ENCODE measurements around the gene KIAA0586.
A peak's percentile ranks its signal among the peaks of the same experiment; 100 is the strongest.
"Not testable (repeated sequence)": the region's sequence is repeated elsewhere in the genome, so short reads cannot be mapped to it uniquely, and the experiment has no call there.

Gene KIAA0586

DNA sequence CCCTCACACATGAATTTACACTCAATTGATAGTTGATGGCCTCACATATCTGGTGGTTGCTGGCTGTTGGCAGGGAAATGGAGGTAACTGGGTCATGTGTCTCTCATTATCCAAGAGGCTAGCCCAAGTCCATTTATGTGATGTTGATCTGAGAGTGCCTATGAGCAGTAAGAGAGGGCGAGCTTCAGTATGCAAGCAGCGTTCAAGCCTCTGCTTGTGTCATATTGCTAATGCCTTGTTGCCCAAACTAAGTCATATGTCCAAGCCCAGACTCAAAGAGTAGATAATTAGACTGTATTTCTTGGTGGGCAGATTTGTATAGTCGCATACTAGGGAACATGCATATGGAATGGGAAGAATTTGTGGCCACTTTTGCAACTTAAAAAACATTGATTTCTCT lies 126.4 kb downstream of the KIAA0586 start:
- no peak for DNase-seq

DNA sequence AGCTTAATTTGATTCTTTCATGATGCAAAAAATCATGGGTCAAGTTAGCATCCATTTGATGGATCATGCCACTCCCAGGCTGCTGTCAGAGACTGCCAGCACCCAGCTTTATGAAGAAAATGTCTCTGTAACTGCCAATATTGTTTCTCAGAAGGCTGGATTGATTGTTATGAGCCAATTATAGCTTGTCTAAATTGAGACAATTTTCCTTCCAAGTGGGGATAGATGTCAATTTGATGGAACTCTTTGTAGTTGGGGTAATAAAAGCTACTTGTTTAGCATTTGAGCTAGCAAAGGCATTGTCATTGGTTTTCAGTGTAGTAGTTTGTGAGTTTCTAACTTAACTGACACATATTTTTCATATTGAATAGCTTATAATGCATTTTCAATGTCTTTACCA lies 128.1 kb downstream of the KIAA0586 start:
- no peak for DNase-seq

DNA sequence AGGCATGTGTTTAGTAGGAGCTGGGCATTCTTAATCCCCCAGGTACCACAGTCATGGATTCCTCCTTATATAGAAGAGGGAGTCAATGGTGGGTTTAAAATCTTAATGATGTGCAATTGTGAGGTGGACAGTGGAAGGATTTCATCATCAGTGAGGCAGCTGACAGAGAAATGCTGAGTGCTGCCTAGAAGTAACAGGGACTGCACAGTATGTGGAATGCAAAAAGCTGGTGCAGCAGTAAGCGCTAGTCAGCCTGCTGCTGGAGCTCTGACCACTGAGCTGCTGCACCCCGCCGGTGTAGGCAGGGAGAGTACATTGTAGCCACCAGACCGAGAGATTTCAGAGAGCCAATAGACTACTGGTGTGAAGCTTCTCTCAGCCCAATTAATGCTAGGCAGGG lies 129.7 kb downstream of the KIAA0586 start:
- no peak for DNase-seq

DNA sequence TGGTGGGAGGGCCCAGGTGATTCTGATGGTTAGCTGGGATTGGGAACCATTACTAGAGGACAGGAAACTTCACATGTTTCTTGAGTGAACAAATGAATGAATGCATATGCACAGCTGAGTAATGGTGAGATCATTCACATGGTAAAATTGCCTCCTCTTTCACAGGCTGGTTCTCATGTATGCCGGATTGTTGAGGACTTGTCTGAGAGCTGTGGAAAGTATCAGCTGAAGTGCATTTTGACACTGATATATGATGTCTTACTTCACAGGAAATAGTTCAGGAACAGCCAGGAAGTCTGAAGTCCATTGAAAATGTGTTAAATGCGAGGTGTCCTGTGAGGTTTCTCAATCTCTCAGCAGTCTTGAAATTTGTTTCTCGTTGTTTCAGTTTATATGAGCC lies 132.7 kb downstream of the KIAA0586 start:
- no peak for DNase-seq

DNA sequence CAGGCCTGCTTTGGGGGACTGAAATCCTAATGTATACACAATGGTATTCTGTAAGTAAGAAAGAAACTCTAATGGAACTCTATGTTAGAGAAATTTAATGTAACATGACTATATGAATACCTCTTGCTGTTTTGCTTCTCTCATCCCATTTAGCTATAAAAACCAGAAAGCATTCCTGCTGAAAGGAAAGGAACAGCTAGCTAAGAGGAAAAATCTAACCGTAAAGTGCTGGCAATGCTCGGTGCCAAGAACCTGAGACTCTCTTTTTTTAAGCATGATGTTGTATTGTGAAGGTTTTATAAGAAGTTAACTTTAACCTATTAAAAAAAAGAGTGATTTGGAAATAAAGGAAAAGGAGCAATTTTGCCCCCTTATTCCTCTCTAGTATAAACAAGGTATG lies 134.6 kb downstream of the KIAA0586 start:
- DNase-seq, result no peak

DNA sequence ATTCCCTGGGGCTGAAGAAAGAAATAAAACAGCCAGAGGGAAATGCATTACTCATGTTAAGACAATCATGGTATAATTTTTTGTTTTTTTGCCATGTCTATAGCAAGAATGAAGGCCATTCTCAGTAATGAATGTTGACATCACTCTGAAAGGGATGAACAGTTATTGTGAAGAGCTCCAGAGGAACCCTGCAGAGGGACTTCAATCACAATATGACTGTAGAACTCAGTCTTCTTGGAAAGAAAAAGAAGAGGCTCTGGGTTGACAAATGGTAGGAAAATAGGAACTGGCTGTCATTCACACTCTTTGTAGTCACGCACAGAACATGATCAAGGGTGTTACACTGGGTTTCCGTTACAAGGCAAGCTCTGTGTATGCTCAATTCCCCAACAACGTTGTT lies 136.5 kb downstream of the KIAA0586 start:
- DNase-seq, result no peak

DNA sequence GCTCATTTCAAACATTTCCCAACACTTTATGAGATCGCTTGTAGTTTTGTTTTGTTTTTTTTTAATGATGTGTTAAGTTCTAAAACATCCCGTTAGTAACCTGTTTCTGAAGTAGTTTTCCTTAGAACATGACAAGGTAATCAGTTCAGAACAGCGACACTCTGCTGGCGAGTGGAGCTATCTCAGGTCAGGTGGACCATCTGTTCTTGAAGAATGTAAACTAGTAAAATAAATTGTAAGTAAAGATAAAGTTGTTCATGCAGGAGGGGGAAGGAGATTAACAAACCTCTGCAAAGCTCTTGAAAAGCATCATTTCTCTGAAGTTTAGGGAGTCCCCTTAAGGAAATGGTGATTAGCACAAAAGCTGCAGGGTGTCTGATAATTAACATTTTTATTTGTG lies 138.3 kb downstream of the KIAA0586 start:
- DNase-seq, result no peak

DNA sequence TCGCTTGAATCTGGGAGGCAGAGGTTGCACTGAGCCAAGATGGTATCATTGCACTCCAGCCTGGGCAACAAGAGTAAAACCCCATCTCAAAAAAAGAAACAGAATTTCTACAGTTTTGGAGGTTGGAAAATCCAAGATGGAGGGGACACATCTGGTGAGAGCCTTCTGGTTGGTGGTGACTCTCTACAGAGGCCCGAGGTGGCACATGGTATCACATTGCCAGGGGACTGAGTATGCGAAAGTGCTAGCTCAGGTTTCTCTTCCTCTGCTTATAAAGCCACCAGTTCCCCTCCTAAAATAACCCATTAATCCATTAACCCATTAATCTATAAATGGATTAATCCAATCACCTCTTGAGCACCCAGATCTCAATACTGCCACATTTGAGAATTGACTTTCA lies 139.5 kb downstream of the KIAA0586 start:
- no peak for DNase-seq

DNA sequence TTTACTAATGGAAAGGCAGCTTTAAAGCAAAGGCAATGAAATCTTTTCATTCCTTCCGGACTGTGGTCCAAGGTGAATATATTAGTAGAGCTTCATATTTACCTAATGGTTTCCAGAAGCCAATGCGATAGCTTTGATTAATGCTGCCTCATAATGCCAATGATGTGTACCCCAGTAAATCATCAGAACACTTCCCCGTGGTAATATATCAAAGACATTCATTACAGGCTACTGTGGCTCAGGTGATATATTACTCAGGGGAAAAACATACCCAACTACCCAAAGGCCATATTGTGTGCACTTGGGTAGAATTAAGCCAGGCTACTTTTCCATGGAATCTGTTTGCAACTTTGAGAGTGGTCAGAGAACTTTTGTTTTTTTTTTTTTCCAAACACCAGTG lies 140.8 kb downstream of the KIAA0586 start:
- no peak for DNase-seq

DNA sequence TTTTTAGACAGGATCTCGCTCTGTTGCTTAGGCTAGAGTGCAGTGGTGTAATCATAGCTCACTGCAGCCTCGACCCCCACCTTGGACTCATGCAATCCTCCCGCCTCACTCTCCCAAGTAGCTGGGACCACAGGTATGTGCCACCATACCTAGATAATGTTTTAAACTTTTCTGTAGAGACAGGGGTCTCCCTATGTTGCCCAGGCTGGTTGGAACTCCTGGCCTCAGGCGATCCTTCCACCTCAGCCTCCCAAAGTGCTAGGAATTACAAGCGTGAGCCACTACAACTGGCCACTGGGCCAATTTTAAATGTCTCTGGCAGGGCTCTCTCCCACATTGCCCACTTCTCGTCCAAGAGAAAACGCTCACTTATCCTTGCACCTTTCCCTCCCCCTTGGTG lies 143.7 kb downstream of the KIAA0586 start:
- DNase-seq, result no peak

DNA sequence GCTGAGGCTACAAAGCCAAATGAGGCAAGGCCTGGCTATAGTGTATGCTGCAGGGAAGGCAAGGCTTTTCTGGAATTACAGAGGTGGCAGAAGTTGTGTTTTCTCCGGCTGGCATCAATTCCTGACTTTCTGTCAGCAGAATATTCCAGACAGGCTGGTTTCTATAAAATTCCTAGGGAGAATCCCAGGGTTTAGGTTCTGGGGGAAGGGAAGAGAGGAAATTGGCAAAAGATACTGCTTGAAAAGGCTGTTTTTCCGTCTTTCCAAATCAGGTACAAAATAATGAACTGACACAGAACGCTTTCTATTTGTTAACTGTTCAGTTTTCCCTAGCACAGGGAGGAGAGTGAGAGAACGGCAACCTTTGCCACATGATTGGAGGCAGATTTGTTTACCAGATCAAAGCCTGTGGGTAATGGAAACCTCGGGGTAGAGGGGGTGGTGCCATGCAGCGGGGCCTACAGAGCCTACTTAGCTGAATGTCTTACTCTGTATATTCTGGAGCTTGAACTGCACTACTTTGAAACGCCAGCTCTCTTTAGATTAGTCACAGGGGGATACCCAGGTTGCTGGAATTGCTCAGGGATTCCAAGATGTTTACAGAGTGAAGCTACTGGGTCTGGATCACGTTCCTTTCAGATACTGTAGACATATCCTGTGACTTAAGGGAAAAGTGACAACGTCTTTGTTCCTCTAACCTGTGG lies 144.4 kb downstream of the KIAA0586 start:
- DNase-seq, result peak; percentile 35 to 36

DNA sequence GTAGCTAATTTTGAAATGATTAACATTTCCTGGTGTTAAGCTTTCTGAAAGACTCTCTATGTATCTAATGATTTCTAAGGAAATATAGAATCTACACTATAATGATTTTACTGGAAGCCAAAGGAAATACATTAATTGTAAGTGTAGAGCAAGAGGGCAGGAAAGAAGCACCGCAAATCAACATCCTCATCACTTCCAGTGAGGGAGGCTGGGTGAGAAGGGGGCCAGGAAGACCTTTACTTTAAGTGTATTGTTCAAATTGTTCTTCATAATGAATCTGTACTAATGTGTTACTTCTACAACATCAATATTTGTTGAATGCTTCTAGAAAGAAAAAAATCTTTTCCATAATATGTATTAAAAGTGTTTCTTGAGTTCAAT lies 144.9 kb downstream of the KIAA0586 start:
- no peak for DNase-seq

DNA sequence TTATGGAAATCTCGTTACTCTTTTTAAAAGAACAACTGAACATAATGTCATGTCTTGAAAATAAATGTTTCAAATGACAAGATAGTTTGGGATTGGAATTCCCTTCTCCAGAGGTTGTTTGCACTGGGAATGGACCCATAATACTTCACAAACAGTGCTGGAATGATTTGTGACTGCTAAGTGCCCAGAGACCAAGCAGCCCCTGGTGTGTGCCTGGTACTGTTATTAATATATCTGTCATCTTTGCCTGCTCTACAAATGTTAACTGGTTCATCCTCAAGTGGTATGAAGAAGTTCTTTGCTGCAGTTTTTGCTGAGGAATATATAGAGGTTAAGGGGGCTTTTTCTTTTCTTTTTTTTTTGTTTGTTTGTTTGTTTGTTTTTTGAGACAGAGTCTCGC lies 145.3 kb downstream of the KIAA0586 start:
- no peak for DNase-seq

DNA sequence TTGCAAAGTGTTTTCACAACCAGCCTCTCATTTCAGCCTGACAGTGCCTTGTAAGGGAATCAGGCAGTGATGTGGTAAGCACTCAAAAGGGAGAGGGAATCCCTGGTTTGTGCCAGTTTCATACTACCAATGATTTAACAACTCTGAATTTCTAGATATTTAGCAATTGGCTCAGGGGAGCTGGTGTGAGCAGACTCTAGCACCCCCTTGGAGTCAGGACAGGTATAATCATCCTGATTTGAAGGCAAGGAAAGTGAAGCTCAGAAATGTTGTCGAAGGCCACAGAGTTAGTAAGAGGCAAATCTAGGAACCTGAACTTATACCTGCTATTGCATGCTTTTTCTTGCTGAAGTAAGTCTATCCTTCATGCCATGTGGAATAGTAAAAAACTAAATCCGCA lies 147.1 kb downstream of the KIAA0586 start:
- no peak for DNase-seq

DNA sequence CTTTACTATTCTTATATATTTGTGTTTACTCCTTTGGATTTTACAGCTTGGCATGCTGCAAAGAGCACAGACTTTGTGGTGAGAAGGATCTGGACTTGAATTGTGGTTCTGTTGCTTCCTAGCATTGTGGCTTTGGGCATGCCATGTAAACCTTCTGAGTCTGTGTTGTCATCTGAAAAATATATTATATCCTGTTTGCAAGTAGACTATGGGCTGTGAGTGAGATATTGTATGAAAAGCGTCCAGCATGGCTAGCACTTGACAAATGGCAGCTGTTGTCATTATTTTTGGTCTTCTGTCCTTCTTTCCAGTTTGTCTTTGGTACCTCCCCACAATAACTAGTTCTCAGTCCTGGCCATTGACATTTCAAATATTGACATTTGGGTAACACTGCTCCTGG lies 148.4 kb downstream of the KIAA0586 start:
- no peak for DNase-seq

DNA sequence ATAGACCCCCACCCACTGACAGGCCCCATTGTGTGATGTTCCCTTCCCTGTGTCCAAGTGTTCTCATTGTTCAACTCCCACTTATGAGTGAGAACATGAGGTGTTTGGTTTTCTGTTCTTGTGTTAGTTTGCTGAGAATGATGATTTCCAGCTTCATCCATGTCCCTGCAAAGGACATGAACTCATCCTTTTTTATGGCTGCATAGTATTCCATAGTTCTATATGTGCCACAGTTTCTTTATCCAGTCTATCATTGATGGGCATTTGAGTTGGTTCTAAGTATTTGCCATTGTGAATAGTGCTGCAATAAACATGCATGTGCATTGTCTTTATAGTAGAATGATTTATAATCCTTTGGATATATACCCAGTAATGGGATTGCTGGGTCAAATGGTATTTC lies 152.5 kb downstream of the KIAA0586 start:
- DNase-seq, result not testable (repeated sequence)

DNA sequence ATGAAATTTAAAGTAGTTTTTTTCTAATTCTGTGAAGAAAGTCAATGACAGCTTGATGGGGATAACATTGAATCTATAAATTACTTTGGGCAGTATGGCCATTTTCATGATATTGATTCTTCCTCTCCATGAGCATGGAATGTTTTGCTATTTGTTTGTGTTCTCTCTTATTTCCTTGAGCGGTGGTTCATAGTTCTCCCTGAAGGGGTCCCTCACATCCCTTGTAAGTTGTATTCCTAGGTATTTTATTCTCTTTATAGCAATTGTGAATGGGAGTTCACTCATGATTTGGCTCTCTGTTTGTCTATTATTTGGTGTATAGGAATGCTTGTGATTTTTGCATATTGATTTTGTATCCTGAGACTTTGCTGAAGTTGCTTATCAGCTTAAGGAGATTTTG lies 153.9 kb downstream of the KIAA0586 start:
- DNase-seq, result not testable (repeated sequence)

DNA sequence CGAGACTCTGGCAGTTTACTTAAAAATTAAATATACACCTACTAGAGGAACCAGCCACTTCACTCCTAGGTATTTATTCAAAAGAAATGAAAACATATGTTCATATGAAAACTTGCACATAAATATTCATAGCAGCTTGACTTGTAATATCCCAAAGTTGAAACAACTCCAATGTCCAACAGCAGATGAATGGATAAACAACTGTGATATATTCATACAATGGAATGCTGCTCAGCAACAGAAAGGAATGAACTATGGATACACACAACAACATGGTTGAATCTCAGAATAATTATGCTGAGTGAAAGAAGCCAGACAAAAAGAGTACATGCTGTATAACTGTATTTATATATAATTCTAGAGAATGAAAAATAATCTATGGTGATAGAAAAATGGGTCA lies 156.9 kb downstream of the KIAA0586 start:
- DNase-seq, result no peak

DNA sequence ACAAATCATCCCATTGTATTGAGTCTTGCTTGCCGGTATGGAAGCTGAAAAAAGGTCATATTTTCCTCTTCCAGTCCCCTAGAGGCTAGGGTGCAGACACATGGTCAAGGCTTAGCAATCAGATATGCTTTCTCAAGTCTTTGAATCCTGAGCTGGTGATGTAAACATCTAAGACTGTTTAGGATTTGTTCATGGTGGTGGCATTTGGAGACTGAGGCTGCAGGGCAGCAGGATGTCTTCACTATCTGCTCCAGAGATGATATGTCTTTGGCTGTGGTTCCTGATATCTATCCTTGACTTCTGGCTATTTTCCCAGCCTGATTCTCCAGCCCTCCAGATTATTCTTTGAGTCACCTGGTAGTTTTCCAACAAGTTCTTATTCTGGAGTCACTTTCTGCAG lies 159.8 kb downstream of the KIAA0586 start:
- no peak for DNase-seq

DNA sequence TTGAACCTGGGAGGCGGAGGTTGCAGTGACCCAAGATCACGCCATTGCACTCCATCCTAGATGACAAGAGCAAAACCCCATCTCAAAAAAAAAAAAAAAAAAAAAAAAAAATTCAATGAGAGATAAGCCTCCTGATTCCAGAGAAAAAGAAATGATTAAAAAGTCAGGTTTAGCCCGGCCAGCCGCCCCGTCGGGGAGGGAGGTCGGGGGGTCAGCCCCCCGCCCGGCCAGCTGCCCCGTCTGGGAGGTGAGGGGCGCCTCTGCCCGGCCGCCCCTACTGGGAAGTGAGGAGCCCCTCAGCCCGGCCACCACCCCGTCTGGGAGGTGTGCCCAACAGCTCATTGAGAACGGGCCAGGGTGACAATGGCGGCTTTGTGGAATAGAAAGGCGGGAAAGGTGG lies 160.8 kb downstream of the KIAA0586 start:
- DNase-seq, result not testable (repeated sequence)

DNA sequence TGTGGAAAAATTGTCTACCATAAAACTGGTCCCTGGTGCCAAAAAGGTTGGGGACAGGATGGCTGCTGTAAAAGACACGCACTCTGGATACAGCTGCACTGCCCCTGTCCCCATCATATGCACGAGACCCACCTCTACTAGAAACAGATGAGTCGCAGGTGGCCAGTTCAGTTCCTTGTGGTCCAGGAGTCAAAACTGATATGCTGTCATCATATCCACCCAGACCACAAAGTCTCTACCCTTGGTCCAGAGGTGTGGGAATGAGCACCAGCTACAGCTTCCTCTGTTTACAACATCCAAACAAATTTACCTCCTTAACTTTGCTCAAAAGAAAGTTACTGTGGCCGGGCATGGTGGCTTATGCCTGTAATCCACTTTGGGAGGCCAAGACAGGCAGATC lies 166.5 kb downstream of the KIAA0586 start:
- DNase-seq, result no peak

DNA sequence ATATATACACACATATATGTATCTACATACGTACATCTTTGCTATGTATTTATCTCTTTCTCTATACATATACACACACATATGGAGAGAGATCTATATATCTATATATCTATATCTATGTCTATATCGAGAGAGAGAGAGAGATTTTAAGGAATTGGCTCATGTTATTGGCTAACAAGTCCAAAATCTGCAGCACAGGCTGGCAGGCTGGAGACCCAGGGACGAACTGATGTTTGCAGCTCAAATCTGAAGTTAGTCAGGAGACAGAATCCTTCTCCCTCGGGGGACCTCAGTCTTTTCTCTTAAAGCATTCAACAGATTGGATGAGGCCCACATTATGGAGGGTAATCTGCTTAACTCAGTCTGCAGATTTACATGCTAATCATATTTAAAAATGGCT lies 169.5 kb downstream of the KIAA0586 start:
- DNase-seq, result no peak

DNA sequence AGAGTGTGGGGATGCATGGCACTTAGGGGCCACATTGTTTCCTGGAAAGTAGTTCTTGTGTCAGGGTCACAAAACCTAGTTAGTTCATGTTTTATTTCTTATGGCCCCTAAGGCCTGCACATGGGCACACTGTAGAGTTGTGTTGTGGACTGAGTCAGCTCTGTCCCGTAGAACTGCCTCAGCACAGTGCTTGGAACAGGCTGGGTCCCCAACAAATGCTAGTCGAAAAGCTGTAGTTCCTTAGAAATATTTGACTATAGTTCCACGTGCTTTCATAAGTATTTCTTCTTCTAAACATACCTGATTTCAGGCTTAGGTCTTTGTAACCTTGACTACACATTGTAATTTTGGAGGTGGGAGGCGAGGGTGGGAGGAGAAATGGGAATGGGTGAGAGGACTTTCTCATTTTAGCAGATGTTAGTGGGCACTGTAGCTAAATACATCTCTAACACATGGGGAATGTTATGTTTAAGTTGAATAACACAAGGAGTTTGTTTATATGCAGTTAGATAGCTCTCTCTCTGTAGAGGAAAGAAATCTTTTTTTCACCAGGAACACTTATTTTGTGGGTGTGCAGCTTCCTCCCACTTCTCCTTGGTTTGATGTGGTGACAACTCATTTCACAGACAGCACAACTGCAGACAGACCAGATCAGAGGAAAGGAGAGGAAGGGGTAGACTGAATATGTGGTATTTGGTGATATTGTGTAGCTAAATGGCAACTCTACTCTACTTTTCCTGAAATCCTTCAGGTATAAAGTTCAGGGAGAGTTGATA lies 170.7 kb downstream of the KIAA0586 start:
- DNase-seq, result no peak

DNA sequence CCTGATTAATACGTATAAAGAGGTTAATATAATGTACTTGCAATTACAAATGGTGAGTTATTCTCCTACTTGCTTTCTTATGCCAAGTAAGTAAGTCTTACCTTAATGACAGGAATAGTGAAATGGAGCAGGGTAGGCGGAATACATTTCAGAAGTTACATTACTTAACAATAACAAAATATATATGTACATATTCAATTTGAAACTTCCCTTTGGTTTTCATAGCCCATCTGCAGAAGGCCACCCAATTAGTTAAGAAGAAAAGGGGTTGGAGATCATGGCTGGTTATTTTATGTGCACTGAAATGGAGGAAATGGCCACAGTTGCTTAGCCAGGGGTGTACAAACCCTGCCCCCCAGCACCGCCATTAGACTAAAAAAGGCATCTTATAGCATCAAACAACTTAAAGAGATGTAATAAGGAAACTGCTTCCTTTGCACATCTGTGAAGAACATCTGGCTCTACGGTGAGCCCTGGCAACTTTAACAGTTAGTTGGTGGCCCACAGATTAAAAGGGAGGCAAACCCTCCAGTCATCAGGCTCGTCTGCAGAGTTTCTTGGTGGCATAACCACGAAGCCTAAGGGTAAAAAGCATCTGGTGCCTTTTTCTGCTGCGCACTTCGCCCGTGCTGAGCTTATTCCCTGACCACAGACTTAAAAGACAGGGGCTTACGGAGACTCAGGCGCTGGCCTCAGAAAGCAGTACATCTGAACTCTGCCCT lies 171.4 kb downstream of the KIAA0586 start:
- no peak for DNase-seq

All from stimulated activated CD4-positive, alpha-beta T cell treated with anti-CD3 and anti-CD28 coated beads, Interleukin-2, amount 100 ng/mL, for 48 hours (primary cell).